HG02642 (cell line): ENCODE results near the gene KCNIP3.
"Not testable (repeated sequence)": the region's sequence is repeated elsewhere in the genome, so short reads cannot be mapped to it uniquely, and the experiment has no call there.

Experiments used
- ATAC-seq: cut with Tn5 transposase; IDR thresholded peaks from one replicate; pipeline ENCODE4 v1.9.1; 2021; ENCODE audit warnings: mild to moderate bottlenecking; ENCODE audit not compliant: unreplicated experiment, poor library complexity

KCNIP3 gene

GRCh38 chr2:95345081-95345562, 48.0 kb downstream of the KCNIP3 start:
- peak; percentile 23 for ATAC-seq

GRCh38 chr2:95345563-95346230, 48.5 kb downstream of the KCNIP3 start:
- ATAC-seq: peak; percentile 80

- peak; percentile 29 for ATAC-seq
Measured at GRCh38 chr2:95346231-95346737, 49.1 kb downstream of the KCNIP3 start.

- no peak for ATAC-seq
Measured at GRCh38 chr2:95346738-95347671, 49.9 kb downstream of the KCNIP3 start.

GRCh38 chr2:95347681-95348608, 50.8 kb downstream of the KCNIP3 start:
- no peak for ATAC-seq

GRCh38 chr2:95348609-95349567, 51.7 kb downstream of the KCNIP3 start:
- ATAC-seq: no peak

- ATAC-seq: no peak
Measured at GRCh38 chr2:95349568-95350322, 52.6 kb downstream of the KCNIP3 start.

GRCh38 chr2:95350368-95350767, 53.2 kb downstream of the KCNIP3 start:
- ATAC-seq: no peak

GRCh38 chr2:95350774-95351597, 53.8 kb downstream of the KCNIP3 start:
- no peak for ATAC-seq

GRCh38 chr2:95351598-95351915, 54.4 kb downstream of the KCNIP3 start:
- no peak for ATAC-seq

GRCh38 chr2:95352310-95353054, 55.3 kb downstream of the KCNIP3 start:
- ATAC-seq: no peak

- ATAC-seq: no peak
Measured at GRCh38 chr2:95353055-95353575, 56.0 kb downstream of the KCNIP3 start.

GRCh38 chr2:95353613-95354468, 56.7 kb downstream of the KCNIP3 start:
- ATAC-seq: no peak

- no peak for ATAC-seq
Measured at GRCh38 chr2:95354469-95354901, 57.3 kb downstream of the KCNIP3 start.

GRCh38 chr2:95354925-95355324, 57.8 kb downstream of the KCNIP3 start:
- no peak for ATAC-seq

- not testable (repeated sequence) for ATAC-seq
Measured at GRCh38 chr2:95355486-95355885, 58.3 kb downstream of the KCNIP3 start.
